NCI-H2227 treated with DMSO at 0.1 percent for 48 hours (cell line): ENCODE data around the gene CHST3.

ENCODE experiments used
- DNase-seq: peaks from one replicate; lab custom pipeline; 2025; lab: John Stamatoyannopoulos, UW

The CHST3 gene

DNA sequence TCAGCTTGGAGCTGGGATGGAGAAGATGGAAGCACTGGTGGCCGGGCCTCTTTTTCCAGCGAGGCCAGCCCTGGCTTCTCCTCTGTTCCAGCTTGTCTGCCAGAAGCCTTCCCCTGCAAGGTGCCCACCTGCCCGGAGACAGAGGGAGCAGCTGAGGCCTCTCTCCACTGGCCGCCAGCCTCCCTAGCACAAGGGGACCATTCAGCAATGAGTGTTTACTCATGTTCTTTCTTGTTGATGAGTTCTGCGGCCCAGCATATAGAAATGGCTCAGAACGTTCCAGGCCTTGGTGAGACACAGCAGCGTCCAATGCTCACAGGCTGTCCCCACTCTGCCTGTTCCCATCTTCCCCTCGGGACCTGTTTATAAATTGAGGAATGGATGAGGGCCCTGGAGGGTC, 47.3 kb downstream of the CHST3 start:
- no peak for DNase-seq

DNA sequence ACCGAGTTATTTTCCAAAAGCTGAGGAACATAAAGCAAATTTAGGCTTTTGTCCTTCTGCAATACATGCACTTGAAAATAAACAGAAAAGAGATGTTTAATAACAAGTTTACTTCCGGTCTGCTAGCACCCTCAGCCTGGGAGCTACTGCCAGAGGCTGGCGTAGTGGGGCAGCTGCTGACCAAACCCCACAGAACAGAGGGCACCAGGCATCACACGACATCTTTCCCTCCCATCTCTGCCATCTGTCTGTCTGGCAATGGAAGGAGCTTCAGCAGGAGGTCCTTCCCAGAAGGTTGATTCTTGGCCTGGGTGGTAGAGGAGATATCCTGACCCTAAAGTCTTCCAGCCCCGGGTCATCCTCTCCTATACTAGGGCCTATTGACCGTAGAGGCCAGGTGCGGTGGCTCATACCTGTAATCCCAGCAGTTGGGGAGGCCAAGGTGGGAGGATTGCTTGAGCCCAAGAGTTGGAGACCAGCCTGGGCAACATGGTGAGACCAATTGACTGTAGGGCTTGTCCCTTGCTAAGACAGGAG, 47.8 kb downstream of the CHST3 start:
- no peak for DNase-seq

DNA sequence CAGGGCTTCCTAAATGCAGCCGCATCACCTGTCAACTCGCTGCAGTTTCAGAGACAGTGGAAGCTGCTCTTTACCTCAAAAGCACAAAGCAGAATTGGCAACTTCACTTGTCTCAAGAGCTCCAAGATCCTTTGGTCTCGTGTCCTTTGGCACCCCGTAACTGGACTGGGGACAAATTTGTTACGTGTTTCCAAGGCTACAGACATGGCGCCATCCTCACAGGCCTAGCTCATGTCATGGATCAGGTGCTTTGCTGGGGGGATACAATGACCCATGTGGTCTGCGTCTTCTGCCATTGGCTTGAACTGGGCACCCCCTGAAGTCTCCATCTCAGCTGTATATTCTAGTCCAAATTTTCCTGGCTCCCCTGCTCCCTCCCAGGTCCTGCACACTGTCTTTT, 48.6 kb downstream of the CHST3 start:
- no peak for DNase-seq

- DNase-seq, result no peak
Observed at GRCh38 chr10:72013202-72013945, 49.2 kb downstream of the CHST3 start.

GRCh38 chr10:72014197-72014596, 50.0 kb downstream of the CHST3 start:
- no peak for DNase-seq

GRCh38 chr10:72014785-72015480, 50.7 kb downstream of the CHST3 start:
- no peak for DNase-seq

GRCh38 chr10:72015841-72016240, 51.6 kb downstream of the CHST3 start:
- DNase-seq, result no peak

- no peak for DNase-seq
Observed at GRCh38 chr10:72016608-72017300, 52.6 kb downstream of the CHST3 start.

DNA sequence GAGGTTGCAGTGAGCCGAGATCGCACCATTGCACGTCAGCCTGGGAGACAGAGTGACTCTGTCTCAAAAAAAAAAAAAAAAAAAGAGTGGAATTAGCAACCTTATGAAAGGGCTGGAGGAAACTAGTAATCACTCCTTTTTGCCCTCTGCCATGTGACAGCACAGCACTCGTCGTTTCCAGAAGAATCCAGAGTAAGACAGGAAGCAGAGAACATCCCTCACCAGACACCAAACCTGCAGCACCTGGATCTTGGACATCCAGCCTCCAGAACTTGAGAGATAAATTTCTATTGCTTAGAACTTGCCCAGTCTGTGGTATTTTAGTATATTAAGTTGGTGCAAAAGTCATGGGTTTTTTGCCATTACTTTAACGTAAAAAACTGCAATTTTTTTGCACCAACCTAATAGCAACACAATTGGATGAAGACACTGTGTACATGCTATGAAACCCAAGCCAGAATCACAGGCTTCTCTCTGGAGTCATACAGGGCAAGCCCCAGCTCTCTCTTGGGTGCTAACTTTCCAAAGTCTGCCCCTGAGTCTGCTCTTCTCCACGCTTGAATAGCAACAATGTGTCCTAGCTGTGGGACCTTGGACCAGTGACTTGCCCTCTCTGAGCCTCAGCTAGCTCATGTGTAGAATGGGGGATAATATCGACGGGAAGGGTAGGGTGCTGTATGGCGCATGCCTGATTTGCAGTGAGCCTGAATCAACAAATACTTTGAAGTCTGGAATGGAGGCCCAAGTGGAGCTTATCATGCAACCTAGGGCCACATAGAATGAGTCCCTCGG, 55.1 kb downstream of the CHST3 start:
- DNase-seq, result no peak

GRCh38 chr10:72020914-72021809, 57.0 kb downstream of the CHST3 start:
- no peak for DNase-seq

GRCh38 chr10:72022228-72022627, 58.0 kb downstream of the CHST3 start:
- DNase-seq, result no peak

GRCh38 chr10:72024596-72024995, 60.4 kb downstream of the CHST3 start:
- no peak for DNase-seq

GRCh38 chr10:72025400-72025799, 61.2 kb downstream of the CHST3 start:
- DNase-seq, result no peak

- no peak for DNase-seq
Observed at GRCh38 chr10:72025832-72026231, 61.6 kb downstream of the CHST3 start.

DNA sequence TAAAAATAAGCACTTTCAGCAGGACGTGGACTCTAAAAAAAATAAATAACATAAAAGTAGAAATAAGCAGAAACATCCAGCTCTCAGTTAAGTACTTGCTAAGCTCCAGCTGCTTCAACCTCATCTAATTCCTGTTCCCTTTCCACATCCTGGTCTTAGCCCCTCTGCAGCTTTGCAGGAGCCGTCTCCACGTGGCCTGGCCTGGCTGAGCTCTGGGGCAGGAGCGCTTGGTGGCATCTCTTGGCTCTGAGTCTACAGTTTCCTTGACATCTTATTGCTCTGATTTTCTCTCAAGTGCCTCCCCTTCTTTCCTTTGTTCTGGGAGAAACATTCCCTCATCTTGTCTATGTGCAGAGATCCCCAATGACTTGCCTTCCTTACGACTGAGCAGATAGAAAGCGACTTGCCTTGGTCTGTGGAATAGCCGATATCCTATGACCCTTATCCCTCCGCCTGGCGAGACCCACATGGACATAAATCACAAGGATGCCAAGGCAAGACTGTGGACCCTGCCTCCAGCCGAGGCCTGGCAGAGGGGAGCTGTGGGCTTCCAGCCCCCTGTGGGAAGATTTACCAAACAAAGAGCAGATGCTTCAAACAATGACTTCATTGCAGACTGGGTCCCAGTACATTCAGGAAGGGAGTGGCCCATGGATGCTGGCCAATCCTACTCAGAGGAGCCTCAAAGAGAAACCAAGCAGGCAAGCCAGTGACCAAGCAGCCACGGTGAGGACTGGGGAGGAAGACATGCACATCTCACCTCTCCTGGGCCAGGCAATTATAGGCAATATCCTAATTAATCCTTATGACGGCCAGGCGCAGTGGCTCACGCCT, 62.3 kb downstream of the CHST3 start:
- no peak for DNase-seq

DNA sequence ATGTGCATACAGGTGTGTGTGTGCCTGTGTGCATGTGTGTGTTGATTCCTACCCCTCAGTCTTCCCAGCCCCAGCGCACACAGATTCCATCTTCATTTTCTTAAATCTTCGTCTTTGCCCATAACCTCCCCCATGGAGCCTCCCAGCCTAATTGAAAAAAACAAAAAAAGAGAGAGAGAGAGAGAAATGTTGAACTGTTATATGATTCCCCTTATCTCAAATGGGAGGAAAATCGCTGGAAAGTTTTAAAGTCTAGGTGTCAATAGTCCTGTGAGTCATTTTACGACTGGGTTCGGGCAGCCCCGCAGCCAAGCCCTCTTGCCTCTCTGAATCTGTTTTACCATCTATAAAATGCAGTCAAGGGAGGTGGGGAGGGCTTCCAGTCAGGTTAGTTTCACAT, 63.3 kb downstream of the CHST3 start:
- DNase-seq, result no peak

- DNase-seq, result no peak
Observed at GRCh38 chr10:72029414-72029813, 65.2 kb downstream of the CHST3 start.

DNA sequence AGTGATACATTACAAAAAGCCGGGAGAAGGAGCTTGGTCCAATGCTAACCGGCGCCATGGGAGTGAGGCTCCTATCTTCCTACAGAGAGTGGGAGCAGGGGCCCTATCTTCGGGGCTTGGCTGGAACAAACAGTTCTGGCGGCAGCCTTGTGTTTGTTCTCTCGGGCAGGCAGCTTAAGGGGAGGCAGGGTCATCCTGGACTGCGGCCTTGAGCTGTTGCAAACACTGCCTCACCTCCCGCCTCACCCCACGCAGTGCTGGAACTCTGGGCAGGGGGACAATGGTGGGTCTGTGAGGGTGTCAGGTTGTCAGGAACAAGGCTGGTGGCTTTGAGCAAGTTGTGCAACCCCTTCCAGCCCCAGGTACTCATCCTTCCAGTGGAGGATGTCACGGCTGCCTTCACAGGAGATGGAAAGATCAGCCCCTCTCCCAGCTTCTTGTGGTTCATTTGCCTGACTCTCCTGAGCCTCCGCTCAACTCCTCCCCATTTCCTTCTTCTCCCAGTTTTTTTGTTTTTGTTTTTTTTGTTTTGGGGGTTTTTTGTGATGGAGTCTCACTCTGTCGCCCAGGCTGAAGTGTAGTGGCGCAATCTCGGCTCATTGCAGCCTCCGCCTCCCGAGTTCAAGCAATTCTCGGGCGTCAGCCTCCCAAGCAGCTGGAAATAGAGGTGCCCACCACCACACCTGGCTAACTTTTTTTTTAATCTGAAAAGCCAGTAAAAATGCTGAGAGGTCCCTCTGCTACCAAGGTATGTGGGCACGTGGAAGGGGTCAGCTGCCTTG, 66.8 kb downstream of the CHST3 start:
- DNase-seq, result no peak

DNA sequence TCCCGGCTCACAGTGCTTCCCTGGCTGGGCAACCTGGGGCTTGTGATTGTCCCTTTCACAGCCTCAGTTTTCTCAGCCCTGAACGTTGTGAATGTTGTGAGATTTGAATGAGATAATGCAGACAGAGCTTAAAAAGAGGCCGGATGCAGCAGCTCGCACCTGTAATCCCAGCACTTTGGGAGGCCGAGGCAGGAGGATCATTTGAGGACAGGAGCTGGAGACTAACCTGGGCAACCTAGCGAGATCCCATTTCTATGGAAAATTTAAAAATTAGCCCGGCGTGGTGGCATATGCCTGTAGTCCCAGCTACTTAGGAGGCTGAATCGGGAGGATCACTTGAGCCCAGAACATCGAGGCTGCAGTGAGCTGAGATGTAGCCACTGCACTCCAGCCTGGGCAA, 67.5 kb downstream of the CHST3 start:
- no peak for DNase-seq
